GM19395 (cell line): Measurements from ENCODE around the gene SRCAP.
"Not testable (repeated sequence)": the region's sequence is repeated elsewhere in the genome, so short reads cannot be mapped to it uniquely, and the experiment has no call there.

Experiments
- ATAC-seq: cut with Tn5 transposase; IDR thresholded peaks from one replicate; pipeline ENCODE4 v1.9.1; 2021; ENCODE audit warnings: mild to moderate bottlenecking, moderate library complexity; ENCODE audit not compliant: unreplicated experiment

Gene SRCAP

DNA sequence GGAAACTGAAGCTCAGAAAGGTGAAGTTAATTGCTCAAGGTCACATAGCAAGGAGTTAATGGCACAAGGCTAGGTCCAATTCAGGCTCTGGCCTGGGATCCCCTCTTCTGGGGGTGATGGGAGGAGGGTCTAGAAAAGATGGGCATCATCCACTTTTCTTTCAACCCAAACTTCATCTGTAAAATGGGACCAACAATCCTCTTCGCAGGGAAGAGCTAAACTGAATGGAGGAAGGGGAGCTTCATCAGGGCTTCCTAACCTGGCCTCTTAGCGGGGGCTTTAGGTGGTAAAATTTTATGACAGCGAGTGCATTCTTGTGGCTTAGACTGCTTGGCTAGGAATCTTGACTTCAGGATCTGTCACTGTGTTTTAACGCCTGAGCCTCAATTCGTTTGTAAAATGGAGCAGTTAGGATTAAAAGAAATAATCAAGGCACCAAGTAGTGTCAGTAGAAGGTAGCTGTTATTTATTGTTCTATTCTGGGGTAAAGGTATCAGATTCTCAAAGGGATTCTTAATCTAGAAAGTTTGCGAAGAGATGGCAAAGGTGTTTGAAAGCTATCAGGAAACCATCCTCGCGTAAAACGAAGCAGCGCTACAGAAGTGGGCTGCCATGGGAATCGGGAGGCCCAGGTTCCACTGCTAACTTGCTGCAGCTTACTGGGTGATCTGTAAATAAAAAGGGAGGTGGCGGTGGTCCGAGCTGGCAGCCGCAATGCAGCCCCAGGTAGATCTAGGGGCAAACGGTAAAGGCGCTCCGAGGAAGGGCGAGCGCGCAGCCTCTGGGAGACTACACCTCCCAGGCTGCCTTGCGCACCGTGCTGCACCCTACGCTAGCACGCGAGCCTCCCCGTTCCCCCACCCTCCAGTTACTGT is 1.5 kb upstream of the SRCAP start:
- peak; percentile 3 for ATAC-seq

DNA sequence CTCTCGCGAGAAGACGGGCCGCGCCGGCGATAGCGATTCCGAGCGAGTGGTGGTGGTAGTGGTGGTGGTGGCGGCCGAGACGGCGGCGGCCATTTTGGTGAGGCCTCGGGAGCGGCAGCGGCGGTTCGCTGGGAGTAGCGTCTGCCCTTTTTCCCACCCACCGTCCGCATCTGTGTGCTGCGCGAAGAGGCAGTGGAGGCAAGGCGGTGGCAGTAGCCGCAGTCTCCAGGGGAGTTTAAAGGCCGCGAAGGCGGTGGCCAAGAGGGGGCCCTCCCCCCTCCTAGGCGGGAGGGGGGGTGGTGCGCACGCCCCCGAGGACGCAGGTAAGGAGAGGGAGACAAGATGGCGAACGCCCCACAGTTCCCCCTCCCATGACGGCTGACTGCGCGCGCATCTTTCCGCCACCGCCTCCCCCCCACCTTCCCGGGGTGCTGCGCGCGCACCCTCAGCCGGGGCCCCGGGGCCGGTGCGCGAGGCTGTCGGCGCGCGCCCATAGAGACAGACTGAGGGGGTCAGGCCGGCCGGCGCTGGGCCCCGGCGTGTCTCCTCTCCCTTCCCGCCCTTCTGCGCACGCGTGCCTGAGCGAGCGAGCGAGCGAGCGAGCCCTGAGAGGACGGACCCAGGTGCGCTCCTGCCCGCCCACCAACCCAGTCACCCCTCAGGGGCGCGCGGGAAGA is 694 bp upstream of the SRCAP start:
- ATAC-seq = peak; percentile 86

DNA sequence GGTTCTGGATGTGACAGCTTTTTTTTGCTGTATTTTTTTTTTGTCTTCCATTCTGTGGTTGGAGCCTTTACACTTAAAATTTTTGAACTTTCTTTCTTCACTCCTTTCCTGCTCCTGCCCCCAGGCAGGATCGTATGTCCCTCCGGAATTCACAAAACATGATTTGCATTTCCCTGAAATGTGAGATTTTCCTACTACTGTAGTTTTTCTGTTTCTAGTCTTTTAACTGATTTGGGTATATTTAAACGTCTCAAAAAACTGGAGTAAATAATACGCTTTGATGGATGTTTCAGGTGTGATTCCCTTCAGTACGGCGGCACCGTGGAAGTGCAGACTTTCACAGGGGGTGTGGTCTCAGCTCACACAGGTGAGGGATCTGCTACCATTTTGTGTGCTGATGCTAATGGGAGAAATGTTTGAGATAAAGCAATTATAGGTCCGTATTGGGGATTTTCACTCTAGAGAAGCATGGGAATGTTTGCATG is 686 bp downstream of the SRCAP start:
- no peak for ATAC-seq

DNA sequence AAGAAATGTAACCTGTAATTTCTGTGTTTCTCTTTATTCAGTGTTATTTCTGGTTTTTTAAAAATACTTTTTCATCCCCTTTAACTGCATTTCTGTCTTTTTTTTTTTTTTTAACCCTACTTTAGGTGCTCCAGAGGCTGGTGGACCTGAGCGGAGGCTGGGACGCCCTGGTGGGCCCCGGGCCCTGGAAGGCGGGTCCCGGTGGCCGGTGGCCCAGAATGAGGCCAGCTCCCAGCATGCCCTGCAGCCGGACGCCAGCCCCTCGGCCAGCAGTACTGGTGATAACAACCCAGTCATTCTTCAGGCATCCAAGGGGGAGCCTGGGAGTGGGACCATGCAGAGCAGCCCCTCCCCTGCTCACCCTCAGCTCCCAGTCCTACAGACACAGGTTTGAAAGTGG is 1.5 kb downstream of the SRCAP start:
- no peak for ATAC-seq

DNA sequence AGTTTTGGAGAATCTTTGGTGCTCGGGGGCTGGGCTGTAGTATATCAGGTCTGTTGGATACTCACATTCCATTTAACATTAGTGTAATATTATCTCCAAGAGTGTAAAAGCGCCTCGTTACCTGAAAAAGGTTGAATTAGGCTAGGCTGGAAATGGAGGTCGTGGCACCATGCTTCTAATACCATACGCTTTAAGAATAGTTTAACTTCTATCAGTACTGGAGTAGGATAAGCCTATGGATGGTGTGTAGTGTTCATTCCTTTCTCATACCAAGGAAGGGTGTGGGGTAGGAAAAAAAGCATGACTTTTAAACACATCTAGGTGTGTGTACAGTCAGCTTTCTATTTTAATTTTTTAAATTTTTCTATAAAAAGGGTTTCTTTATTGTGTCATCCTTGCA is 2.0 kb downstream of the SRCAP start:
- ATAC-seq = no peak

DNA sequence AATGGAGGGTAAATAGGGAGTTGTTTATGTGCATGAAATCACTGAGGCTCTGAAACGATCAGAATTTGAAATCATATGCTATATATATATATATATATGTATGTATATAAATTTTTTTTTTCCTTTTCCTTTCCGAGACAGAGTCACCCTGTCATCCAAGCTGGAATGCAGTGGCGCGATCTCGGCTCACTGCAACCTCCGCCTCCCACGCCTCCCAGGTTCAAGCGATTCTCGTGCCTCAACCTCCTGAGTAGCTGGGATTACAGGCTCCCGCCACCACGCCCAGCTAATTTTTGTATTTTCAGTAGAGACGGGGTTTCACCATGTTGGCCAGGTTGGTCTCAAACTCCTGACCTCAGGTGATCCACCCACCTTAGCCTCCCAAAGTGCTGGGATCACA is 4.1 kb downstream of the SRCAP start:
- ATAC-seq = not testable (repeated sequence)

DNA sequence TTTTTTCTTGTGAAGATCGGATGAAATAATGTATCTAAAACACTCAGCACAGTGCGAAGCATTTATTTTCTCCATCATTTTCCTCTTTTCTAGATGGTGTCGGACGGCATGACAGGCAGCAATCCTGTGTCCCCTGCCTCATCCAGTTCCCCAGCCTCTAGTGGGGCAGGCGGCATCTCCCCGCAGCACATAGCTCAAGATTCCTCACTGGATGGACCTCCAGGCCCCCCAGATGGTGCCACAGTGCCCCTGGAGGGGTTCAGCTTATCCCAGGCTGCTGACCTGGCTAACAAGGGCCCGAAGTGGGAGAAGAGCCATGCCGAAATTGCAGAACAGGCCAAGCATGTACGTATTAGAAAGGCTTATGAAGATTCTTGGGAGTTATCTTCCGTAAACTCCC is 5.0 kb downstream of the SRCAP start:
- no peak for ATAC-seq

DNA sequence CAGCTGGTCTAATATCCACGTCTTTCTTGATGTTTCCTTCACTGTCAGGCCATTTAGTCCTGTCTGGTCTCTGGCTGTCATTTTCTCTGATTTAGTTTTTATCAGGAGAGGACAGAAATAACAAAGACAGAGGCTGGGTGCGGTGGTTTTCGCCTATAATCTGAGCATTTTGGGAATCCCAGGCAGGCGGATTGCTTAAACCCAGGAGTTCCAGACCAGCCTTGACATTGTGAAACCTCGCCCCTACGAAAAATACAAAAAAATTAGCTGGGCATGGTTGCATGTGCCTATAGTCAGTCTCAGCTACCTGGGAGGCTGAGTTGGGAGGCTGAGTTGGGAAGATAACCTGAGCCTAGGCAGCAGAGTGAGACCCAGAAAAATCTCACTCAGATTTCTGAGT is 7.1 kb downstream of the SRCAP start:
- ATAC-seq = no peak

DNA sequence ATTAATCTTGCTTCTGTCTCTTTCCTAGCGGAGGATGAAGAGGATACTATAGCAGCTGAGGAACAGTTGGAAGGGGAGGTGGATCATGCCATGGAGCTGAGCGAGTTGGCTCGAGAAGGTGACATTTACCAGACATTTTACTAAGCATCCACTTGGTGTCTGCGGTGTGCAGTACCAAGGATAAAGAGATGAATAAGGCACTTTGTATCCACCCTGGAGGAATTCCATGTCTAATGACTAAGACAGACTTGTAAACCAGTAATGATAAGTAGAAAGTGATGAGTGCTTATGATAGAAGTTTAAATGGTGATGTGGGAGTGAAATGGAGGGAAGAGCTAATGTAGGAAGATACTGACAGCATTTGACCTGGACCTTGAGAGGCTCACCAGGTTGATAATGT is 12.0 kb downstream of the SRCAP start:
- ATAC-seq = no peak

DNA sequence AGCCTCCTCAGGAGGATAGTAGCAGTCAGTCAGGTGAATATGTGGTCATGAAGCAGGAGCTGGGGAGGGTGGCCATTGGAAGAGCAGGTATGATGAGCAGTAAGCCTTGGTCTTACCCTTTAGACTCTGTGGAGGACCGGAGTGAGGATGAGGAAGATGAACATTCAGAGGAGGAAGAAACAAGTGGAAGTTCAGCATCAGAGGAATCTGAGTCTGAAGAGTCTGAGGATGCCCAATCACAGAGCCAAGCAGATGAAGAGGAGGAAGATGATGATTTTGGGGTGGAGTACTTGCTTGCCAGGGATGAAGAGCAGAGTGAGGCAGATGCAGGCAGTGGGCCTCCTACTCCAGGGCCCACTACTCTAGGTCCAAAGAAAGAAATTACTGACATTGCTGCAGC is 12.7 kb downstream of the SRCAP start:
- ATAC-seq = no peak

DNA sequence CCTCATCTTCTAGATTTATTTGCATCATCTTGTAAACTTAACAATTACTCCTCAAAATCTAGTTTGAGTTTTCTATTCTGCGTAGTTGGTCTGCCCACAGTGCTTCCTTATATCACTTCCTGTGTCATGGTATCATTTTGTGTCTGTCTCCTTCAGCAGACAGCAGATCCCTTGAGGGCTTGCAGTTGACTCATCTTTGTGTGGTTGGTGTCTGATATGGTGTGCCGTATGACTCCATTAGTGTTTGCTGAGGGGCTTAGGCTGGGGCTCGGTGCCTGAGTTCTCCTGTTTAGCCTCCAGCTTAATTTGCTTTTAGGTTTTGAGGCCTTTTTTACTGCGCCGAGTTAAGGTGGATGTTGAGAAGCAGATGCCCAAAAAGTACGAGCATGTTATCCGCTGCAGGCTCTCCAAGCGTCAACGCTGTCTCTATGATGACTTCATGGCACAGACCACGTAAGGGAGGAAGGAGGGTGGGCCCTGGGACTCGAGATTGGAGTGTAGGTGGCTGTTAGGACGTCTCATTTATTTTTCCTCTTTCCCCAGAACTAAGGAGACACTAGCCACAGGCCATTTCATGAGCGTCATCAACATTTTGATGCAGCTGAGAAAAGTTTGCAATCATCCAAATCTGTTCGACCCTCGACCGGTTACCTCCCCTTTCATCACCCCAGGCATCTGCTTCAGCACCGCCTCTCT is 16.9 kb downstream of the SRCAP start:
- no peak for ATAC-seq

DNA sequence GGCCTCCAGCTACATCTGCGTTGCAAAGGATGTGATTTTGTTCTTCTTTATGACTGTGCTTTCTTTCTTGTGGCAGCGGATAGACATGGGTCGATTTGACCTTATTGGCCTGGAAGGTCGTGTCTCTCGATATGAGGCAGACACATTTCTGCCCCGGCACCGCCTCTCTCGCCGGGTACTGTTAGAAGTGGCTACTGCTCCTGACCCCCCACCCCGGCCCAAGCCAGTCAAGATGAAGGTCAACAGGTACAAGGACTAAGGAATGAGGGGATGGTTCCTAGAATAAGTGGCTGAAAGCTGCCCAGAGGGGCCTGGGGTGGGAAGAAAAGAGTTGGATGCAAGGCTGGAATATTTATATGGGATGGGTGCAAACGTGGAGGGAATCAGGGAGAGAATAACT is 21.1 kb downstream of the SRCAP start:
- ATAC-seq = no peak

DNA sequence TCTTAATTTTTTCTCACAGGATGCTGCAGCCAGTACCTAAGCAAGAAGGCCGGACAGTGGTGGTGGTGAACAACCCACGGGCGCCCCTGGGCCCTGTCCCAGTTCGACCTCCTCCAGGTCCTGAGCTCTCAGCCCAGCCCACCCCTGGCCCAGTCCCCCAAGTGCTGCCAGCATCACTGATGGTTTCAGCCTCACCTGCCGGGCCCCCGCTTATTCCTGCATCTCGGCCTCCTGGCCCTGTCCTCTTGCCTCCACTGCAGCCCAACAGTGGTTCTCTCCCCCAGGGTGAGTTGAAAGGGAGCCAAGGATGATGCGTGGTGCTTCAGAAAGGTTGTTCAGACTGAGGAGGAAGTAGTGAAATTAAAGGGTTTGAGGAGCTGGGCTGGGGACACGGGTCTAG is 21.7 kb downstream of the SRCAP start:
- ATAC-seq = no peak

DNA sequence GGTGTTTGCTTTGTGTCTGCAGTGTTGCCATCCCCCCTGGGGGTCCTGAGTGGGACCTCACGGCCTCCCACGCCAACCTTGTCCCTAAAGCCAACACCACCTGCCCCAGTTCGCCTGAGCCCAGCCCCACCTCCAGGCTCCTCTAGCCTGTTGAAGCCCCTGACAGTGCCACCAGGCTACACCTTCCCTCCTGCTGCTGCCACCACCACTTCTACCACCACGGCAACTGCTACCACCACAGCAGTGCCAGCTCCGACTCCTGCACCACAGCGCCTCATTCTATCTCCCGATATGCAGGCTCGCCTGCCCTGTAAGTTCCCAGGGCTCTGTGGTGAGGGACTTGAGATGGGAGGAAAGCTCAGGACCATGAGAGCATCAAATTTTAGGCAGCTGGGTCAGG is 22.2 kb downstream of the SRCAP start:
- ATAC-seq = no peak

DNA sequence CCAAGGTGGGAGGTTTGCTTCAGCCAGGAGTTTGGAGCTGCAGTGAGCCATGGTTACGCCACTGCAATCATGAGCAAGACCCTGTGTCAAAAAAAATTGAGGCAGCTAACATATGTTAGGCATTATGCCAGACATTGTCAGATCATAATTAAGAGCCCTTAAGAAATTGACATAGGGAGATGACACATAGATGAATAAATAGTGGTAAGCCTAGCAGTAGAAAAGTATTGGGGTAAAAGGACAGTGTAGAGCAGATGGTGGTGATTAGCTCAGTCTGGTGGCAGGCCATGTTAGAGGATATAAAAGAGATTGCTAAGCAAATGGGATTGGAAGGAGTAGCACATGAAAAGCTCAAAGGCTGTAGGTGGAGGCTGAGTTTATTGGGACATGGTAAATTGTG is 22.6 kb downstream of the SRCAP start:
- ATAC-seq = no peak

DNA sequence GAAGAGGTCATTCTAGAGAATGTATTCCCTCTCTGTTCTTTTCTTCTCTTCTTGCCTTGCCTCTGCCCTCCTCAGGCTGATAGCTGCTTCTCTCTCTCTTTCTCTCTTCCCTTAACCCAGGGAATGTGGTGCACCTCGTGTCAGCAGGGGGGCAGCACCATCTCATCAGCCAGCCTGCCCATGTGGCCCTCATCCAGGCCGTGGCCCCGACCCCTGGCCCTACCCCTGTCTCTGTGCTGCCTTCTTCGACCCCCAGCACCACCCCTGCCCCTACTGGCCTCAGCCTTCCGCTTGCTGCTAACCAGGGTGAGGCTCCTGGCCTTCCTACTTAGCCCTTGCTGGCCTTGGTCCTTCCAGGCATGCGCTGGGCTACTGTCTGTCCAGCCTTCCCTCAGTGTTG is 23.5 kb downstream of the SRCAP start:
- ATAC-seq = no peak

DNA sequence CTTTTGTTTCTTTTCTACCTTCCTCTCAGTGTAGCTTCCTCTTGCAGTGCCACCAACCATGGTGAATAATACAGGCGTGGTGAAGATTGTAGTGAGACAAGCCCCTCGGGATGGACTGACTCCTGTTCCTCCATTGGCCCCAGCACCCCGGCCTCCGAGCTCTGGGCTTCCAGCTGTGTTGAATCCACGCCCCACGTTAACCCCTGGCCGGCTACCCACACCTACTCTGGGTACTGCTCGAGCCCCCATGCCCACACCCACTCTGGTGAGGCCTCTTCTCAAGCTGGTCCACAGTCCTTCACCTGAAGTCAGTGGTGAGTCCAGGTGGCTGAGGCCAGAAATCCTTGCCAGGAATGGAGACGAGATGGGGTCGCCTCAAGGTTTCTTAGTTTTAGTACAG is 23.9 kb downstream of the SRCAP start:
- ATAC-seq = no peak

DNA sequence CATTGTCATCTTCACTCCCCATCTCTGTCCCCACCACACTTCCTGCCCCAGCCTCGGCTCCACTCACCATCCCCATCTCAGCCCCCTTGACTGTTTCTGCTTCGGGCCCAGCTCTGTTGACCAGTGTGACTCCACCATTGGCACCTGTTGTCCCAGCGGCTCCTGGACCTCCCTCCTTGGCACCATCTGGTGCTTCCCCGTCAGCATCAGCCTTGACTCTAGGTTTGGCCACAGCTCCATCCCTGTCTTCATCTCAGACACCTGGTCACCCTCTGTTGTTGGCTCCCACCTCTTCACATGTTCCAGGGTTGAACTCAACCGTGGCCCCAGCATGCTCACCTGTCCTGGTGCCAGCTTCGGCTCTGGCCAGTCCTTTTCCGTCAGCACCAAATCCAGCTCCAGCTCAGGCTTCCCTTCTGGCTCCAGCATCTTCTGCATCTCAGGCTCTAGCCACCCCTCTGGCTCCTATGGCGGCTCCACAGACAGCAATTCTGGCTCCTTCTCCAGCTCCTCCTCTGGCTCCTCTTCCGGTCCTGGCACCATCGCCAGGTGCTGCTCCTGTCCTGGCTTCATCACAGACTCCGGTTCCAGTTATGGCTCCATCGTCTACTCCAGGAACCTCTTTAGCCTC is 24.9 kb downstream of the SRCAP start:
- no peak for ATAC-seq

DNA sequence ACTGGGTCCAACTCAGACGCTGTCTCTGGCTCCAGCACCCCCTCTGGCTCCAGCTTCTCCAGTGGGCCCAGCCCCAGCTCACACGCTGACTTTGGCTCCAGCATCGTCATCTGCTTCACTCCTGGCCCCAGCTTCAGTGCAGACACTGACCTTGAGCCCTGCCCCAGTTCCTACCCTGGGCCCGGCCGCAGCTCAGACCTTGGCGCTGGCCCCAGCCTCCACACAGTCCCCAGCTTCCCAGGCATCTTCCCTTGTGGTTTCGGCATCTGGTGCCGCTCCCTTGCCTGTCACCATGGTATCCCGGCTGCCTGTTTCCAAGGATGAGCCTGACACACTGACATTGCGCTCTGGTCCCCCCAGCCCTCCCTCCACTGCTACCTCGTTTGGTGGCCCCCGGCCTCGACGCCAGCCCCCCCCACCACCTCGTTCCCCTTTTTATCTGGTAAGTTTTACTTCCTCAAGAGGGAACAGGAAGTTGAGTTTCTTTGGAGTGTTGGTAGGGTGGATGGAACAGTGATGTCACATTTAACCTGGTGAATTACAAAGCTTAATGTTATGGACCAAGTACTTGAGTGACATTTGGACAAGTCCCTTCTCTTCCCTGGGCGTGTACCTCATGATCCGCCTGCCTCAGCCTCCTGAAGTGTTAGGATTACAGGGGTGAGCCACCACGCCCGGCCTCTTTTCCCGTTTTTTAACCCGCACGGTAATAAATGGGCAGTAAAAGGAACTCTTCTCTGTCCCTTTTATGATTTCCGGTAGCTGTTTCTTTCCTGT is 25.9 kb downstream of the SRCAP start:
- ATAC-seq = no peak

DNA sequence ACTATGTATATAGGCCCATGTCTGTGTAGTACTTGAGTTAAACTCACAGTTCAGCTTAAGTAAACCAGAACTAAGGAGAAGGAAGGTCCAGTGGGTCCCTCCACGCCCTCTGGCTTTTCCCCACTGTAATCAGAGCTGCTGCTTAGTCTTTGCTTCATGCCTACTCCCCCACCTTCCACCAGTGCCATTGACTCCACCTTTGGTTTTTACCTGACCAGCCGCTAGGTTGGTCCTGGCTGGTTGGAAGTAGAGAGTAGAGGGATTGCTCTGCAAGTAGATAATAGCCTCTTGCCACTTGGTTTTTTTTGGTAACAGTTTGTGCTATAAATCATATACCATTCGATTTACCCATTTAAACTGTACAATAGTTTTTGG is 26.4 kb downstream of the SRCAP start:
- ATAC-seq = no peak

DNA sequence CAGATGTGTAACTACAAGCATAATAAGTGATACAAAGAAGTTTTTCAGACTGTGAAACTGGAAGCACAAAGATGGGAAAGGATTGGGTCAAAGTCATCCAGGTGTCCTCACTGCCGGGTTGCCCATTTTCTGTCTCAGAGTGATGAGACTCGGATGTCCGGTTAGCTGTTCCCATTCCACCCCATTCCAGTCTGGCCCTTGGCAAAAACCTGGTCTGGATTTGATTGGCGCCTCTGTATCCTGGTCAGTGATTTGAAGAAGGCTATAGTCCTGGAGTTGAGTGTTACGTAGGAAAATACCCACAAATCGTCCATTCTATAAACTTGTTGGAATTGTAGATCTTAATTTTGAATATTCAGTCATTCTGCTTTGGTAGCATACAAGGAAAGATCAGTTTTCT is 29.4 kb downstream of the SRCAP start:
- ATAC-seq = no peak
